ENCODE results near the gene PGGHG.
"Not testable (repeated sequence)": the region's sequence is repeated elsewhere in the genome, so short reads cannot be mapped to it uniquely, and the experiment has no call there.

Gene PGGHG

DNA sequence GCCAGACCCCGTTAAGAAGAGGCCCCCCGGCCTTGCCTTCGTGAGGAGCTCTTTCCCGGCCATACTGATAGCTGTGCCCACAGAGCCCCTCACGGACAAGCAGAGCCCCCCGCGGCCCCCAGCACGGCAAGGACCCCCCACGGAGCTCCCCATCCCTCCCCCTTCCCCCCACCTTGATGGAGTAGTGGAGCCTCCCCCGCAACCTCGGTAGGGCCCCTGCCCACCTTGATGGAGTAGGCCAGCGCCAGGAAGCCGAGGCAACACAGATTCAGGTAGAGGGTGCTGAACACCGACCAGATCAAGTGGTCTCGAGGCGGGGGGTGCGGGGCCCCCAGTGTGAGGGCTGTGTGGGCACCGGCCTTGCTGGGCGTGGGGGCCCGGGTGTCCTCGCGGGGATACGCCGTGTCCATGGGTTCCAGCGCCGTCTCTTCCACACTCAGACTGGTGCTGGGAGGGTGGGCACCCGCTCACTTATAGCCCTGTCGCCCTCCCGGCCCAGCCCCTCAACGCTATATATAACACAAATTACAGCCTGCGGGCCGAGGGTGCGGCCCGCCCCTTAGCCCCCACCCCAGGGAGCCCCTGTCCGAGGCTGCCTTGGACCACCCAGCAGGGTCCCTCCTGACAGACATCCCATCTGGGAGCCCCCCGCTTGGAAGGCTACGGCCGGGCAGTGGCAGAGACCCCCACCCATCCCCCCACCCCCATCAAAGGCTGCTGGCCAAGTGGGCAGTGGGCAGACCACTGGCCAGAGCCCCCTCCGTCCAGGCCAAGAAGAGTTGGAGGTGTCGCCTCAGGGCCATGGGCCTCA, 10.4 kb downstream of the PGGHG start, which contains the start of gene IFITM5:
IFITM5 (minus strand) TSS at position 446 of the 811 bp plus-strand sequence; CDS start at position 410, 36 bp downstream.
- no peak for DNase-seq

DNA sequence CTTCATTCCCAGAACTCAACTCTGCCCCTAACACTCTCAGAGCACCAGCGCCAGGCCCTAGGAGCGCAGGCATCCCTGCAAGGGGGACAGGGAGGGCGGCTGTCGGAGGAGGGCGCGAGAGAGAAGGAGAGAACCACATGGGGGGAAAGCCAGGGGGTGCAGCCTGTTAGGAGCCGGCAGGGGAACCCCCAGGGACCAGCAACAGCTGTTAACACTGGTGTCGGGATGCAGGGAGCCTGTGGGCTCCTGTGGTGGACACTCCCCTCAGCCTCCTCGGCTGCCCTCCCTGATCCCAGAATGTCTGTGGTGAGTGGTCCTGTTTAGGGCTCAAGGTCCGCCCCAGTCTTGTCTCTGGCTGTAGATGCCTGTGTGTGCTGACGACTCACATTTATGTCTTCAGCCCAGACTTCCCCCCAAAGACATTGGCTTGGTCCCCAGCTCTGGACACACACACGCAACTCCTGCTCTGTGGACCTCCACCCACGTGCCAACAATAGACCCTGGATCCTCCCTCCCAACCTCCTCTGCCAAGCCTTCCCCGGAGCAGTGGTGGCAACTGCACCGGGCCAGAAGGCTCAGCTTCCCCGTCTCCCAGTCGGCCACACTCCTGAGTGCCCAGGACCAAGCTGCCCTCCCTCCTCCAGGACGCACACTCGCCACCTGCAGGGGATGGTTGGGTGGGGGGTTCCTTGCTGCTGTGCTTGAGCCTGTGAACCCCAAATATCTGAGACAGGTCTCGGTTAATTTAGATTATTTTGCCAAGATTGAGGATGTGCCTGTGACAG, 11.2 kb downstream of the PGGHG start:
- DNase-seq, result no peak

DNA sequence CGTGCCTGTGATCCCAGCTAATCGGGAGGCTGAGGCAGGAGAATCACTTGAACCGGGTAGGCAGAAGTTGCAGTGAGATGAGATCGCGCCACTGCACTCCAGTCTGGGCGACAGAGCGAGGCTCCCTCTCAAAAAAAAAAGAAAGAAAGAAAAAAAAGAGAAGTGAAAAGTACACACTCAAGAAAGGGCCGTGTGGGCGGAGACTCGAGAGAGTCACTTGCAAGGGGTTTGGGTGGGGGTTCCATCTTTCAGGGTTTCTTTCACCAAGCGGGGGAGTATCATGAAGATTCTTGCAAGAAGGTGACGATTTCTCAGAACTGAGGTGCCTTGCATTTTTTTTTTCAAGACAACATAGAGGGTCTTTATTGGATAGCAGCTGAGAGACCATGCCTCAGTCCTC, 14.4 kb downstream of the PGGHG start:
- no peak for DNase-seq

DNA sequence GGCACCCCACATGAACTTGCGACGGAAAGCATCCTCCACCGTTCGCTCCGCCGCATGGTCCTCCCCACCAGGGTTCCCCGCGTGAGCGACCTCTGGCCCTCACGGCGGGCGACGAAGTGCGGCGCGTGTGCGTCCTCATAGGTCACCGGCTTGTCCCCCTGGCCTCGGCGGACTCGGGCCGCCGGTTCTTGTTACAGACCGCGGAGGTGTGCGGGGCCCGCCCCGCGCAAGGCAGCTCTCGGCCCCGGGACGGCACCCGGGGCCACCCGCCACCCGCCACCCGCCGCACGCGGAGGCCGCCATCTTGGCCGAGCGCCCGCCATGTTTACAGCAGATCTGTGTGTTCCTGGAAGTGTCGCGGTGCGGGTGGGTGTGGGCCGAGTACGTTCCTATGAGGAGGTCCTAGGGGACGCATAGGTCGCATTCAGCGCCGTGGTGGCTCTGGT, 15.2 kb downstream of the PGGHG start:
- no peak for DNase-seq

DNA sequence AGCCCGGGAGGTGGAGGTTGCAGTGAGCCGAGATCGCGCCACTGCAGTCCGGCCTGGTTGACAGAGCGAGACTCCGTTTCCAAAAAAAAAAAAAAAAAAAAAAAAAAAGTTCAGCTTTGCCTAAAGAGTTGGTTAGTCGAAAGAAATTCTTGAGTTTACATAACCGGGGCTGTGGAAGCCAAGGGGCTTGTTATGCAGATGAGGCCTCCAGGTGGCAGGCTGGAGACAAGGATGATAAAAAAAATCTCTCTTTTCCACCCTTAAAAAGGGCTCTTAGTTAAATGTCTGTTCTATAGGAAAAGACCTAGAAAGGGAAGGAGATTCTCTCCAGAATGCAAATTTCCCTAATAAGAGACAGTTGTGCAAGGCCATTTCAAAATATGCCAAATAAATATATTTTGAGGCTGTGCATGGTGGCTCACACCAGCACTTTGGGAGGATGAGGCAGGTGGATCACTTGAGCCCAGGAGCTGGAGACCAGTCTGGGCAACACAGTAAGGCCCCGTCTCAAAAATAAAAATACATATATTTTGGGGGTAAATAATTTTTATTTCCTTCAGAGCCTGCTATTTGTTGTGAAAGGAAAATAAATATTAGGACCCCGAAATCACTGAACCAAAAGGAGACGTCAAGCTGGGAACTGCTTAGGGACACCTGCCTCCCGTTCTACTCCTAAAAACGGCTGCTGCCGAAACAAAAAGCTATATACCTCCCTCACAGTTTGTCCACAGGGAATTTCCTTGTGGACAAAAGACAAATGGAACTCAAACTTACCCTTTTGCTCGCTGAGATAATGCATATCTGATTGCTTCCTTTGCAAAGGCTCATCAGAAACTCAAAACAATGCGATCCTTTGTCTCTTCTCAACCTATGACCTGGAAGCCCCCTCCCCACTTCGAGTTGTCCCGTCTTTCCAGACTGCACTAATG, 16.3 kb downstream of the PGGHG start:
- peak; percentile 63 to 67 for DNase-seq

DNA sequence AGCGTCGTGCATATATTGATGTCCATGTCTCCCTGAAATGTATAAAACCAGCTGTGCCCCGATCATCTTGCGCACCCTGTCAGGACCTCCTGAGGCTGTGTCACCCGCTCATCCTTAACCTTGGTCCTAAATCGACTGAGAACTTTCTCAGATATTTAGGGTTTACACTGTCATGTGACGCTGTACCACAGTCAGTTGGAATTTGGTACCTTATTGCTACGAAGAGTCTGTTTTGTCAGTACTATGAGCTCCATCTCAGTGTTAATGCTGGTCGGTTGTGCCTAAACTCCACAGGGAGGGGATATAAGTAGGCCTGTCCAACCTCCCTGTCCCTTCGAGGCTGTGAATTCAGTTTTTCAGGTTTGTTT, 16.9 kb downstream of the PGGHG start:
- DNase-seq, result no peak

DNA sequence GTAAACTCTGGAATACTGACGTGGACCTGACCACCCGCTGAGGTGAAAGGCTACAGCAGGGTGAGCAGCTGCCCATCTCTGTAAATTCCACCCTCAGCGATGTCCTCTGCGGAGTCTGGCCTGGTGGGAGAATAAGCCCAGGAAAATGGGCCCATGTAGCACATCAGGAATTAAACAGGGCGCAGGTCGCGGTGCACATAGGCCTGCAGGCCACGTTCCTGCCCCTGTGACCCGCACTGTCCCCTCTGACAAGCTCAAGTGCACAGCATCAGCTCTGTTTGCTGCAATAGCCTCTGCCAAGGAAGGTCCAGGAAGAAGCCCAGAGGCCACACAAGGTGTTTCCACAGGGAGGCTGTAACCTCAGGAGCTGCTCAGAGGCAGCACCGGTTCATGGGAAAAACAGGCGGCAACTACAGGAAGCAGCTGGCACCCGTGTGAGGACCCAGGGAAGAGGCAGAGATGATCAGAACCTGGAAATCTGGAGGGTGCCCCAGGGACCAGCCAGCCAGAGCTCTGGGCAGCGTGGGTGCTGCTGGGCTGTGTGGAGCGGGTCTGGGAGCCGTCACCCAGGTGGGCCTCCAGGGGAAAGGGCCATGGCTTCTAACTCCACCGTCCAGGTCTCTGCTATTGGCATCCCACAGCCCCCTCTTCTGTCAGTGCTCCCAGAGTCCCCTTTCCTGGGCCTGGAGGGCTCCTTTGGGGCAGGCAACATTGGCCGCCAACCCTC, 17.9 kb downstream of the PGGHG start:
- no peak for DNase-seq

DNA sequence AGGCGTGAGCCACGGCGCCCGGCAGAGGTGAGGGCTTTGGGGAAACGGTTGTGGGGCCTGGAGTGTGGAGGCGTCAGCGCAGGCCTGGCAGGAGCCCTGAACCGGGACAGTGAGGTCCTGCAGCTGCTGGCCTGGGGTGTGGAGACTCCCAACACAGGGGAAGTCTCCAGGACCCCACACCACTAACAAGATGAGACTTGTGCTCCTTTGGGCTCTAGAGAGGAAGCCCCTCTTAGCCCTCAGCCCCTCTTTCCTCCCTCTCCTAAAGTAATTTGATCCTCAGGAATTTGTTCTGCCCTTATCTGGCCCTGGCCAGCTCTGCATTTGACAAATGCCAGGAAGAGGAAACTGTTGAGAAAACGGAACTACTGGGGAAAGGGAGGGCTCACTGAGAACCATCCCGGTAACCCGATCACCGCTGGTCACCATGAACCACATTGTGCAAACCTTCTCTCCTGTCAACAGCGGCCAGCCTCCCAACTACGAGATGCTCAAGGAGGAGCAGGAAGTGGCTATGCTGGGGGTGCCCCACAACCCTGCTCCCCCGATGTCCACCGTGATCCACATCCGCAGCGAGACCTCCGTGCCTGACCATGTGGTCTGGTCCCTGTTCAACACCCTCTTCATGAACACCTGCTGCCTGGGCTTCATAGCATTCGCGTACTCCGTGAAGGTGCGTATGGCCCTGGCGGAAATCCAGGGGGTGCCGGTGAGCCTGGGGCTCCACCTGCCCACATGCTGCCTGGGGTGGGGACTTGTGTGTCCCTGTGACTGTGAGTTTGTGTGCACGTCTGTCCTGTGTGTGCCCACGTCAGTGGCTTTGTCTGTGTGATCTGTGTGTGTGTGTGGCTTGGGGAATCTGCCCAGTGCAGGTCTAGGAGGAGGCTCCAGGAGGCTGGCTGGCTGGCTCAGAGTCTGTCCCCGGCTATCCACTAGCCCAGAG, 19.1 kb downstream of the PGGHG start, which contains the start of gene IFITM2:
IFITM2 (plus strand) TSS at position 51 of the 943 bp plus-strand sequence; CDS start at position 428, 377 bp downstream.
- peak in 1 of 2 donors; percentile 47 for DNase-seq

DNA sequence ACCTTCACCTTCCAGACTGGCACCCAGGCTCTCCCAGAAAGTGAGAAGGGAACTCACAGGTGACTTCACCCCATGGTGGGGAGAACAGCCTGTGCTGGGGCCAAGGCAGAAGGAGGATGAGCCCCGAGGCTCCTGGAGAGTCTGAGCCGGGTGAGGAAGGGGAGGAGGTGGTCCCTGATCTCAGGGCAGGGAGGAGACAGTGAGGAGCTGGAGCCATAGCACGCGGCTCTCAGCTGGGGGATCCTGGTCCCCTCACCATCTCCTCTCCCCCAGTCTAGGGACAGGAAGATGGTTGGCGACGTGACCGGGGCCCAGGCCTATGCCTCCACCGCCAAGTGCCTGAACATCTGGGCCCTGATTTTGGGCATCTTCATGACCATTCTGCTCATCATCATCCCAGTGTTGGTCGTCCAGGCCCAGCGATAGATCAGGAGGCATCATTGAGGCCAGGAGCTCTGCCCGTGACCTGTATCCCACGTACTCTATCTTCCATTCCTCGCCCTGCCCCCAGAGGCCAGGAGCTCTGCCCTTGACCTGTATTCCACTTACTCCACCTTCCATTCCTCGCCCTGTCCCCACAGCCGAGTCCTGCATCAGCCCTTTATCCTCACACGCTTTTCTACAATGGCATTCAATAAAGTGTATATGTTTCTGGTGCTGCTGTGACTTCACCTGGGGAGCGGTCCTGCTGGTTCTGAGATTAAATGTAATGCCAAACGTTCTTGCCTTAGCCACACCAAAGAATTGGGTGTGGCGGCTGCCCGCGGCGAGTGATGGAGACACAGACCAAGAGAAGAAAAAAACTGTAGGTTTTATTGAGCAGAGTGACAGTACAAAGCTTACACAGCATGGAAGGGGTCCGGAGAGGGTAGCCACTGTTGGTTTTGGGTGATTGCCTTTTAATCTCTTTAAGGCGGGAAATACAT, 20.1 kb downstream of the PGGHG start:
- not testable (repeated sequence) for DNase-seq

DNA sequence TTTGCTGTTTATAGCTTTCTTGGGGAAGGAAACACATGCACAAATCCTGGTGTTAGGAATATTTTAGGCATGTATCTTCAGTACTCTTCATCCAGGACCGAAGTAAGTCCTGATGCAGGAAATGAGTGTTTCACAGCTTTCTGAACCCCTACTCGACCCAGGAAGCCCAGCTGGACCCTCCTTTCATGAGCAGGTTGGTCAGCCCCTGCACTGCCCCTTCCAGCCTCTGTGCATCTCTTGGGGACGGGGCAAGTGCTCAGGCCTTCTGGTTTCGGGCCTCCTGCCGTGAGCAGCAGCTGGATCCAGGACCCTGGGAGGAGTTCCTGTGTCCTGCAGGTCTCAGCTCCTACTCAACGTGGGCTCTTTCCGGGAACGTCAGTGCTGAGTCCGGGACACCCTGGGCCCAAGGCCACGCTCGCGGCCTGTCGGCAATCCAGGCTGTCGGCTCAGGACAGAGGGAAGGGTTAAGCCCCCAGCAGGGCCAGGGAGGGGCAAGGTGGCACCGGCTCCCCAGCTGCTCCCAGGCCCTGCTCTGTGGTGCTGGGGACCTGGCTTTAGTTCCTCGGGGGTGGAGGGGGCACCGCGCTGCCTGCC, 21.1 kb downstream of the PGGHG start:
- not testable (repeated sequence) for DNase-seq

DNA sequence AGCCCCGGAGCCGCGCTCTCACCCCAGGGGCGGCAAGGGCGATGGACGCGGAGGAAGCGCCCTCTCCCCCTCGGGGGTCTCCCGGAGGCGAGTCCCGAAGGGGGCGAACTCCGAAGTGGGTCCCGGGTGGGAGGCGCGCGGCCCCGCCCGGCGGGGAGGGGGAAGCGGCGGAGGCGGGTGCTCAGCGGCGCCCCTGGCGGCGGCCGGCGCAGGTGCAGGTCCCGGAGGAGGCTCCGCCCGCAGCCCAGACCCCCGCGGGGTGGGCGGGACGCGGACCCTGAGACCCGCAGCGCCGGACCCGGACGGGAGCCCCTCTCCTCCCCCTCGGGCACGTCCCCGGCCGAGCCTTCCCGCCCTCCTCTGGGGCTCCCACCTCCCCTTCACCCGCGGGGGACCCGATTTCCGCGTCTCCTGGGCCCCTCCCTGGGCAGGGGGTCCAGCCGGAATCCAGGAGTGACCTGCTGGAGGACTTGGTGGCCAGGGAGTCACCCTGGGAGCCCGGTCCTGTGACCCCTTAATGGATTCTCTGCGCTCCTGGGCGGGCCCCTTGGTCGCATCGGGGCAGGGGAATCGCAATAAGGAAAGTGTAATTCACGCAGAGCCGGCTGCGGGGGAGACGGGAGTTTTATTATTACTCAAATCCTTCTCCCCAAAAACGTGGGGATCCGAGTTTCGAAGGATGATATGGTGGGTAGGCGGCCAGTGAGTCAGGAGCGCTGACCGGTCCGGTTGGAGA, 22.3 kb downstream of the PGGHG start:
- DNase-seq, result not testable (repeated sequence)

DNA sequence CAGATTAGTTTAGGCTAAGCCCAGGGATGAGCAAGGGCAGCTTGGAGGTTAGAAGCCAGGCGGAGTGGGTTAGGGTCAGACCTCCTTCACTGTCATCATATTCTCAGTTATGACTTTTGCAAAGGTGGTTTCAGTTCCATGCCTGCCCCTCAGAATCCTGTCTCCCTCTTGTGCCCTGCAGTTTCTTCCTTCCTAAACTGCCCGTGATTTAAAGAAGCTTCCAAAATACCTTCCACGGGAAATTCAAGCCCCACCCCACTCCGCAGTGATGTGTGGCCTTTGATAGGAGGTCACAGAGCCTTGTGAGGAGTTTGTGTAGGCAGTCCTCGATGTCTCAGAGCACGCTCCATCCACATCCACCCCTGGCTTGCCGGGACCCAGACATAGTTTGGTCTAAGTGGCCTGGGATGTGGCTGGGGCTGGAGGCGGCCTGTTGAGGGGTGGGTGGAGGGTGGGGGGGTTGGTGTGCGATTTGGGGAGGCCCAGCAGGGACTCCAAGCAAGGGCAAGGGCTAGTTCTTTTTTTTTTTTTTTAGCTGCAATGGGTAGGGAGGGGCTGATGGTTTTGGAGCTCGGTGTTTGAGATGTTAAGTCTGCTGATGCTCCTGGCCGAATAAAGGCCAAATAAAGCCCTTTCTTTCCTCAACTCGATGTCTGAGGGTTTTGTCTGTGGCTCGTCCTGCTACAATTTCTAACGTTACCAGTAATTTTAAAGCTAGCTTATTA, 23.3 kb downstream of the PGGHG start:
- DNase-seq, result peak in 1 of 2 donors; percentile 46

DNA sequence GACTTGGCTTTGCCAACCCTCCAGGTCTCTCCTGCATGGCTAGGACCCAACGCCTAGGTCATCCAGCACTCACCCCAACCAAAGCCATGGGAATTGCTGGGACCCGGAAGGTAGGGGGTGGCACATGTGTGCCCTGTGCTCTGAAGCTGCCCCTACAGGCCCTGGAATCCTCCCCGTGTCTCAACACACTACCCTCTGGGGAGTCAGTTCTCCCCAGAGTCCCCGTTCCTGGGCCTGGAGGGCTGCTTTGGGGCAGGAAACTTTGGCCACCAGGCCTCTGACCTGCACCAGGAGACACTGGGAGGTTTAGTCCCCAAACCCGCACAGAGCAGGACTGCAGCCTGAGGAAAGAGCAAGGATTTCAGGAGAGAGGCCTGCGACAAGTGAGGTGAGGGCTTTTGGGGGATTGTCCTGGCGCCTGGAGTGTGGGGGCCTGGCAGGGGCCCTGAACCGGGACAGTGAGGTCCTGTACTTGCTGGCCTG, 24.4 kb downstream of the PGGHG start:
- DNase-seq, result no peak

DNA sequence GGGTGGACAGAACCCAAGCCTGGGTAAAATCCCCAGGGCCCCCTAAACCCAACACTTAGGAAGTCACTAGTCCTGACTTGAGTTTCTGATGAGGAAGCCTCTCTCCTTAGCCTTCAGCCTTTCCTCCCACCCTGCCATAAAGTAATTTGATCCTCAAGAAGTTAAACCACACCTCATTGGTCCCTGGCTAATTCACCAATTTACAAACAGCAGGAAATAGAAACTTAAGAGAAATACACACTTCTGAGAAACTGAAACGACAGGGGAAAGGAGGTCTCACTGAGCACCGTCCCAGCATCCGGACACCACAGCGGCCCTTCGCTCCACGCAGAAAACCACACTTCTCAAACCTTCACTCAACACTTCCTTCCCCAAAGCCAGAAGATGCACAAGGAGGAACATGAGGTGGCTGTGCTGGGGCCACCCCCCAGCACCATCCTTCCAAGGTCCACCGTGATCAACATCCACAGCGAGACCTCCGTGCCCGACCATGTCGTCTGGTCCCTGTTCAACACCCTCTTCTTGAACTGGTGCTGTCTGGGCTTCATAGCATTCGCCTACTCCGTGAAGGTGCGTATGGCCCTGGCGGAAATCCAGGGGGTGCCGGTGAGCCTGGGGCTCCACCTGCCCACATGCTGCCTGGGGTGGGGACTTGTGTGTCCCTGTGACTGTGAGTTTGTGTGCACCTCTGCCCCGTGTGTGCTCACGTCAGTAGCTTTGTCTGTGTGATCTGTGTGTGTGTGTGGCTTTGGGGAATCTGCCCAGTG, 25.0 kb downstream of the PGGHG start, which contains the start of gene IFITM1:
IFITM1 (plus strand) TSS at position 254 of the 767 bp plus-strand sequence; CDS start at position 385, 131 bp downstream.
- peak; percentile 49 to 59 for DNase-seq

DNA sequence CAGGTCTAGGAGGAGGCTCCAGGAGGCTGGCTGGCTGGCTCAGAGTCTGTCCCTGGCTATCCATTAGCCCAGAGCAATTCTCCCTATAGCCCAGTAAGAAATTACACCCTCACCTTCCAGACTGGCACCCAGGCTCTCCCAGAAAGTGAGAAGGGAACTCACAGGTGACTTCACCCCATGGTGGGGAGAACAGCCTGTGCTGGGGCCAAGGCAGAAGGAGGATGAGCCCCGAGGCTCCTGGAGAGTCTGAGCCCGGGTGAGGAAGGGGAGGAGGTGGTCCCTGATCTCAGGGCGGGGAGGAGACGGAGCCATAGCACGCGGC, 25.6 kb downstream of the PGGHG start:
- DNase-seq, result not testable (repeated sequence)

DNA sequence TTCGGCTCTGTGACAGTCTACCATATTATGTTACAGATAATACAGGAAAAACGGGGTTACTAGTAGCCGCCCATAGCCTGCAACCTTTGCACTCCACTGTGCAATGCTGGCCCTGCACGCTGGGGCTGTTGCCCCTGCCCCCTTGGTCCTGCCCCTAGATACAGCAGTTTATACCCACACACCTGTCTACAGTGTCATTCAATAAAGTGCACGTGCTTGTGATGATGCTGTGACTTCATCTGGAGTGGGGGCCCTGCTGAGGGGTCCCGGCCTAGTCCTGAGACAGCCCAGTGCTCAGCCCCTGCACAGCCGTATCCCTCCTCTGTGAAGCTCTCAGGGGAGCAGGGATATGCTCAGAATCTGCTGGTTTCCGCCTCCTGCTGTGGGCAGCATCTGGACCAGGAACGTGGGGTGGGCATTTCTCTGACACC, 26.1 kb downstream of the PGGHG start:
- DNase-seq, result no peak

DNA sequence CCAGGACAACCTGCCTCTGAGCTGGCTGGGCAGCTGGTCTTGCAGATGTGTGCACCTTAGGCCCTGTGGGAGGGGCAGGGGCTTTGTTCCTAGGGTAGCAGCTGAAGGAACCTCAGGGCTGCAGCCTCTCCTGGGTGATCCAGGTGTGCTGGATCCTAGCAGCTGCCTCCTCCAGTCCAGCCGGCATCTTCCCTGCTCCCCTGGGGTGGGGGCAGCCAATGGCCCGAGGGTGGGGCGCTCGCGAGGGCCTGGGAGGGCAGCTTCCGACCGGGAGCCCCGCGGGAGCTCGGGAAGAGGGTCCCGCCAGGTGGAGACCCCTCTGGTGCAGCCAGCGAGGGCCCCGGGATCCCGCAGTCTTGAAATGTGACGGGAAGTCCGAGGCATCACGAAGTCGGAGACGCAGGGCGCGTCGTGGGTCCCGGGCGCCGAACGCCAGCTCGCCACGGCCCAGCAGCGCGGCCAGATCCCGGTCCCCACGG, 26.6 kb downstream of the PGGHG start:
- no peak for DNase-seq

Data from activated CD4-positive, alpha-beta T cell treated with anti-CD3 and anti-CD28 coated beads for 4 hours (primary cell).